HT-29 (cell line): ENCODE results near the gene MYH1. TPM values are rescaled to one million over a fixed set of nuclear protein-coding genes. Genes with fewer than 3 reads are reported as not detected.

Experiments
- DNase-seq: peaks from one replicate; pipeline ENCODE4 v3.0.0-alpha.2; 2015; ENCODE audit warnings: low spot score
- total RNA-seq: library from RNA; depleted of rRNA; stranded (reverse); fragments of >200 nt; shearing (Covaris generic); gene quantifications from 2 replicates; pipeline ENCODE4 v1.2.3, GENCODE V29; 2014; rRNA removed

MYH1 gene
- total RNA-seq, 1 experiment from 2014 or later, result not detected

DNA sequence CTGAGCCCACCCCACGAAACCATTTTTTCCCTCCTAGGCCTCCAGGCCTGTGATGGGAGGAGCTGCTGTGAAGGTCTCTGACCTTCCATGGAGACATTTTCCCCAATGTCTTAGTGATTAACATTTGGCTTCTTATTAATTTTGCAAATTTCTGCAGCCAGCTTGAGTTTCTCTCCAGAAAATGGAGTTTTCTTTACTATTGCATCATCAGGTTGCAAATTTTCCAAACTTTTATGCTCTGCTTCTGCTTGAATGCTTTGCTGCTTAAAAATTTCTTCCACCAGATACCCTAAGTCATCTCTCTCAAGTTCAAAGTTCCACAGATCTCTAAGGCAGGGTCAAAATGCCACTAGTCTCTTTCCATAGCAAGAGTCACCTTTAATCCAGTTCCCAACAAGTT, 36.1 kb downstream of the MYH1 start:
- no peak for DNase-seq

DNA sequence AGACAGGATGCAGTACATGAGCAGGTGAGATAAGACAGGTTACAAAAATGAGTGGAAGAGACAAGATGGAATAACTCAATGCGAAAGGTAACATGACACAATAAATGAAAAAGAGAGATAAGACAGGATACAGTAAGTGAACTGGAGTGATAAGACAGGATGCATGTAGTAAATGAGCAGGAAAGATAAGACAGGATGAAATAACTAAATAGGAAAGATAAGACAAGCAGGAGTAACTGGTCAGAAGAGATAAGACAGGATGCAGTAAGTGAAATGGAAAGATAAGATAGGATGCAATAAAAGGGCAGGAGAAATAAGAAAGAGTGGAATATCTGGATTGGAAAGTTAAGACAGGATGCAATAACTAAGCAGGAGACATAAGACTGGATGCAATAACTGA, 40.6 kb downstream of the MYH1 start:
- no peak for DNase-seq

DNA sequence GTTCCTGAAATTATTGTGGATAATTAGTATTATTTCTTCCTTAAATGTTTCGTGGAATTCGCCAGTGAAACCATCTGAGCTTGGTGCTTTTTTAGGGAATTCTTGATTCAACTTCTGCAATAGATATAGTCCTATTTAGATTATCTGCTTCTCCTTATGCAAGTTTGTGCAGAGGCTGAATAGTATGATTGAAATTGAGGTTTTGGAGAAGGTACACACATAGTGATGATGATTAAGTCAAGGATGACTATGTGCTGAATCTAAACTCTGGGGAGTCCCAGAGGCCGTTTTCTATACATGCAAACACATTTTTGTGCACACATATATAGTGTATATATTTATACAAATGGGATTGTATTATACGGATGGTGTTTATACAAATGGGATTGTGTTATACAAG, 43.8 kb downstream of the MYH1 start:
- no peak for DNase-seq

DNA sequence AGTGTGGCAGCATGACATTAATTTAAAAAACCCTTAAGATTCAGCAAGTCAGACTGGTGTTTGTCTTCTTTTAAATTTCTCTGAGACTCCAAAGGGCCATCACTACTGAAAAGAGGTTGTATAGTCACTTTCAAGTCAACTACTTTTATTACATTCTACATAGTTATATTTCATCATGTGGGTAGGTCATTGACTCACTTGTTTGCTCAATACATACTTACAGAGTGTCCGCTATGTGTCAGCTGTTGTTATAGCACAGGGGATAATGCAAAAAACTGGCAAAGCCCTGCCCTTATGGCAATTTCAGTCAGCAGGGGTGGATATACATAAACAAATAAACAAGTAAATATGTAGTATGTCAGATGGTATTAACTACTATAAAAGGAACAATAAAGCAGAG, 46.5 kb downstream of the MYH1 start:
- DNase-seq, result no peak

DNA sequence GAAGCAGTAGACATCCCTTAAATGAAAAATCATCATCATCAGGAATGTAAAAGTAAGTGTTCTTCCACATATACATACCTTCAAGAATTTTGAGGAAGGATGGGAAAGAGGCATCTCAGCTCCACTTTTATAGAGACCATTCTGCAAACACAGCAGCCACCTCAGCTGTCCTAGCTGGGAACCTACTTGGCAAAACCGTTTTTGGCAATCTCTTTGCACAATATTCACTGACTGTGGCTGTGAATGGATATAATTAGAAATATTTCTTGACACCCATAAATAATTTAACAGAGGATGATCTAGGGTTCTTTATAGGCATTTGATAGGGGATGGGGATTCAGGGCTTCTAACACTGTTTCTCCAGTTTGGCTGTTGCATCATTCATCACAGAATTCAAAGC, 48.9 kb downstream of the MYH1 start, which contains the start of gene MYH4:
Gene MYH4, minus strand, starts transcription at position 101 of the 400 bp plus-strand sequence. CDS start 2,814 bp downstream, outside the sequence.
- no peak for DNase-seq

DNA sequence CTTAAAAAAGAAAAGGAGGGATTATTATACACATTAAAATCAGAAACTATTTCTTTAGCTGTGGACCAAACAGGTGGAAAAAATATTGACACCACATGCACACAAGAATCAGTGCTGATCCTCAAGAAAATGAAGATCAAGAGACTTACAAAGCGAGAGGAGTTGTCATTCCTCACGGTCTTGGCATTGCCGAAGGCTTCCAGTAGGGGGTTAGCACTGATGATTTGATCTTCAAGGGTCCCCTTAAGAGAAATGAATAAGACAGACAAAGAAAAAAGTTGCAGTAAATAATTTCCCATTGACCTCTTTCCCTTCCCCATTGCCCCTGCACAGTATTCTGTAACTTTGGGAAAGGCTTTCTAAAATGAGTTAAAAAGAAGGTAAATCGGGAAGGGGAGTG, 54.9 kb downstream of the MYH1 start:
- DNase-seq, result no peak

DNA sequence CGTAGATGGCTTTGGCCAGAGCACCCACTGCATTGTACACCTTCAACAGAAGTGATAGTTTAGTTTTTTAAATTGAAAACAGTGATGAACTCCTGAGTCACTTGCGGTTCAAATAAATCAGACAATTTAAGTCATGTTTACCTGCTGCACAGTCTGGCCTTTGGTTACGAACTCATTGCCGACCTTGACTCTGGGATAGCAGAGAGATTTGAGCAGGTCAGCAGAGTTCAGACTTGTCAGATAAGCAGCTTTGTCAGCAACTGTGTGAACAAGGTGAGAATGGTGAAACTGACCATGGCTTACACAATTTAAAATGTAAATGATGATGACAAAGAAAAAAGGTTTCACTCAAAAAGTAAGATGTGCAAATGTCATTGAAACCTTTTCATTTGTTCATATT, 58.3 kb downstream of the MYH1 start:
- DNase-seq, result no peak

DNA sequence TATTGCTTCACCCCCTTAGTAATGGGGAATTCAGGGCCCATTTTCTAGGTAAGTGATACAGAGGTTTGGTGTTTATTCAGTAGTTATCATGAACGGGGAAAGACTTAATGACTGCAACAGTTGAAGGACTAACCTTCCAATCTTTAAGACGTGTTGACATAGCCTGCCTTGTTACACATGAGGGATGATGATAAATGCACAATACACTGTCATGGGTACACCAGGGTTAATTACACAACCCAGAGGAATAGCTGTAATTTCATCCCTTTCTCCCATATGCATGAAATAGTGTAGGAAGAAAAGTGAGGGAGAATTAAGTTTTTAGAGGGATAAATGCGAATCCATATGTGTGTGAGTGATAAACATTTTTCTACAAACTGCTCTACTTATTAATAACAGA, 59.6 kb downstream of the MYH1 start:
- DNase-seq, result no peak

DNA sequence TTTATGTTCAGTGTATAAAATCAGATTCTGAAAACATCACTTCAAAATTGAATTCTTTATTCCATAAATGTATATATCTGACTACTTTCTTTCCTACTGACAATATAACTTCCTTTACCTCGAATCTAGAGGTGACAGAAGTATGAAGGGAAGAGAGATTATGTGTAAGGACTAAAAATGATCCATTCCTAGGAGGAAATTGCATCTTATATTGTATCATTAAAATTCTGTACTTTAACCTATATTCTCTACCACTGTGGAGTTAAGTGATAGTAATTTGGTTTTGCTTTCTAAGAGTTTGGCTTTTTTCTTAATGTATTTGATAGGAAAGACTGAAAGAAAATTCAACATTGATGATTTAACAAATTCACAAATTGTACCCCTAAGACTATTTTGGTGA, 60.4 kb downstream of the MYH1 start:
- no peak for DNase-seq

DNA sequence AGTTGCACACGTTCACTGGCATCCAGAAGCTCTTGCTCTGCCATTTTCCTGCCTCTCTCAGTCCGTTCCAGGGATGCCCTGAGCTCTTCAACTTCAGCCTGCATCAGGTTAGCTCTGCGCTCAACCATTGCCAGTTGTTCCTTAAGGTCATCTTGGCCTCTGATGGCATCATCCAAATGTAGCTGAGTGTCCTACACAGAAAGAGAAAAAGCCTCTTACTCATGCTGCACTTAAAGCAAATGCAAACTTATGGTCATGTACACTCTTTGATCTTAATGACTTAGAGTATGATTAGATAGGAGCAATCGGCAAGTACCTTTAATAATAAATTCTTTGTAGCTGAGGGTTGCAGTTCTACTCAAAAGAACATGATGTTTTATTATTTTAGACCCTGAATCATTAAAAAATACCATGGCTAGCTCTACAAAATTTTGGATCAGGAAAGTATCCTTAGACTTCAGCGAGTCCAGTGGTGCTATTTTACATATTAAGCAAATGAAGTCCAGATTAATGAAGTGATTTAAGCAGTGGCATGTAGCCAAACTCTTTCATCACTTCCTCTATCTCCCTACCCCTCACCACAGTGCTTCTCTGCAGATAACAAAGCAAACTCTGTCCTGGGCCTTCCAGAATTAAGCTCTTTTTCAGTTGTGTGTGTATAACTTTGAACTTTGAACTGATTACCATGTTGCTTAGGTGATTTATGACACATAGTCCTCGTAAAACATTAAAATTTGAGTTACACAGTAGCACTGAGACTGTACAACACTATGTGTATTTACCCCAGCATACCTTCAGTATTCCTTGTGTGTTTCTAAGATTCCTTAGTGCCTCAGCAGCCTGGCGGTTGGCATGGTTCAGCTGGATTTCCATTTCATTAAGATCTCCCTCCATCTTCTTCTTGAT, 71.1 kb downstream of the MYH1 start:
- DNase-seq, result peak; percentile 67

Other genes with a start within 250 kb of the MYH1 start
- gene MYH13, start 145.5 kb downstream of the MYH1 start, total RNA-seq, result not detected in 2 replicates
- not detected in 2 replicates for gene MYH8, start 96.6 kb downstream of the MYH1 start, total RNA-seq
- not detected in 2 replicates for gene MYH4, start 49.0 kb downstream of the MYH1 start, total RNA-seq
- gene MYH2, start 31.1 kb upstream of the MYH1 start, total RNA-seq, result not detected in 2 replicates
- 0.25 and 1.0 TPM in 2 replicates for gene MYH3, start 138.8 kb upstream of the MYH1 start, total RNA-seq
- 52.4 and 55.8 TPM in 2 replicates for gene SCO1, start 179.0 kb upstream of the MYH1 start, total RNA-seq
- gene ADPRM, start 179.1 kb upstream of the MYH1 start, total RNA-seq, result 1.4 and 2.7 TPM in 2 replicates
- gene TMEM220, start 211.5 kb upstream of the MYH1 start, total RNA-seq, result not detected in 2 replicates